ENCODE data around the gene NMU.
"Not testable (repeated sequence)": the region's sequence is repeated elsewhere in the genome, so short reads cannot be mapped to it uniquely, and the experiment has no call there.

NMU gene

GRCh38 chr4:55635741-55636655 is at the start of gene NMU:
Gene NMU (minus strand): TSS chr4:55636298. CDS start chr4:55636192, 106 bp downstream.
- DNase-seq: peak; percentile 57

GRCh38 chr4:55684276-55684675 is 48.2 kb upstream of the NMU start:
- no peak for DNase-seq

GRCh38 chr4:55682797-55683196 is 46.7 kb upstream of the NMU start:
- not testable (repeated sequence) for DNase-seq

- no peak for DNase-seq
Measured at GRCh38 chr4:55682295-55682694, 46.2 kb upstream of the NMU start.

- DNase-seq: no peak
Measured at GRCh38 chr4:55681430-55681829, 45.3 kb upstream of the NMU start.

GRCh38 chr4:55675196-55675793 is 39.2 kb upstream of the NMU start:
- no peak for DNase-seq

- DNase-seq: no peak
Measured at GRCh38 chr4:55673424-55673823, 37.3 kb upstream of the NMU start.

- no peak for DNase-seq
Measured at GRCh38 chr4:55671667-55672066, 35.6 kb upstream of the NMU start.

GRCh38 chr4:55670695-55671094 is 34.6 kb upstream of the NMU start:
- DNase-seq: no peak

- DNase-seq: no peak
Measured at GRCh38 chr4:55668449-55668848, 32.4 kb upstream of the NMU start.

- no peak for DNase-seq
Measured at GRCh38 chr4:55666535-55666934, 30.4 kb upstream of the NMU start.

GRCh38 chr4:55663145-55663544 is 27.0 kb upstream of the NMU start:
- no peak for DNase-seq

GRCh38 chr4:55661398-55662056 is 25.4 kb upstream of the NMU start:
- DNase-seq: no peak

GRCh38 chr4:55658657-55659056 is 22.6 kb upstream of the NMU start:
- DNase-seq: no peak

- DNase-seq: no peak
Measured at GRCh38 chr4:55654131-55654530, 18.0 kb upstream of the NMU start.

GRCh38 chr4:55650483-55650882 is 14.4 kb upstream of the NMU start:
- no peak for DNase-seq

GRCh38 chr4:55637272-55637820 is 1.2 kb upstream of the NMU start:
- DNase-seq: no peak

GRCh38 chr4:55636656-55636999 is 530 bp upstream of the NMU start:
- DNase-seq: no peak

GRCh38 chr4:55635282-55635681 is 816 bp downstream of the NMU start:
- no peak for DNase-seq

- DNase-seq: no peak
Measured at GRCh38 chr4:55634417-55635128, 1.5 kb downstream of the NMU start.

- no peak for DNase-seq
Measured at GRCh38 chr4:55633903-55634302, 2.2 kb downstream of the NMU start.

GRCh38 chr4:55625835-55626234 is 10.3 kb downstream of the NMU start:
- DNase-seq: no peak

- DNase-seq: not testable (repeated sequence)
Measured at GRCh38 chr4:55624063-55624462, 12.0 kb downstream of the NMU start.
